ENCODE measurements around the gene JAG1.

The JAG1 gene

GRCh38 chr20:10652660-10653261, 21.0 kb downstream of the JAG1 start:
- DNase-seq (ENCODE audit: low read depth): no peak

GRCh38 chr20:10652185-10652584, 21.6 kb downstream of the JAG1 start:
- DNase-seq (ENCODE audit: low read depth): no peak

GRCh38 chr20:10651227-10651990, 22.4 kb downstream of the JAG1 start:
- DNase-seq (ENCODE audit: low read depth): no peak

GRCh38 chr20:10649797-10650160, 24.0 kb downstream of the JAG1 start:
- DNase-seq (ENCODE audit: low read depth): no peak

GRCh38 chr20:10649080-10649796, 24.6 kb downstream of the JAG1 start:
- no peak for DNase-seq (ENCODE audit: low read depth)

GRCh38 chr20:10648651-10649050, 25.1 kb downstream of the JAG1 start:
- DNase-seq (ENCODE audit: low read depth): no peak

GRCh38 chr20:10647909-10648308, 25.9 kb downstream of the JAG1 start:
- no peak for DNase-seq (ENCODE audit: low read depth)

GRCh38 chr20:10647471-10647870, 26.3 kb downstream of the JAG1 start:
- DNase-seq (ENCODE audit: low read depth): no peak

GRCh38 chr20:10646886-10647420, 26.8 kb downstream of the JAG1 start:
- no peak for DNase-seq (ENCODE audit: low read depth)

GRCh38 chr20:10646006-10646405, 27.8 kb downstream of the JAG1 start:
- DNase-seq (ENCODE audit: low read depth): no peak

GRCh38 chr20:10645205-10645570, 28.6 kb downstream of the JAG1 start:
- no peak for DNase-seq (ENCODE audit: low read depth)

- DNase-seq (ENCODE audit: low read depth): no peak
Measured at GRCh38 chr20:10644458-10645204, 29.2 kb downstream of the JAG1 start.

GRCh38 chr20:10643560-10643873, 30.3 kb downstream of the JAG1 start:
- no peak for DNase-seq (ENCODE audit: low read depth)

- no peak for DNase-seq (ENCODE audit: low read depth)
Measured at GRCh38 chr20:10642856-10643559, 30.8 kb downstream of the JAG1 start.

- DNase-seq (ENCODE audit: low read depth): no peak
Measured at GRCh38 chr20:10641893-10642292, 31.9 kb downstream of the JAG1 start.

- DNase-seq (ENCODE audit: low read depth): no peak
Measured at GRCh38 chr20:10641467-10641866, 32.3 kb downstream of the JAG1 start.

- DNase-seq (ENCODE audit: low read depth): no peak
Measured at GRCh38 chr20:10640897-10641296, 32.9 kb downstream of the JAG1 start.

- DNase-seq (ENCODE audit: low read depth): no peak
Measured at GRCh38 chr20:10639737-10640556, 33.9 kb downstream of the JAG1 start.

GRCh38 chr20:10639077-10639736, 34.6 kb downstream of the JAG1 start:
- no peak for DNase-seq (ENCODE audit: low read depth)

GRCh38 chr20:10637563-10637962, 36.2 kb downstream of the JAG1 start:
- no peak for DNase-seq (ENCODE audit: low read depth)

Measured in fibroblast of the conjunctiva (primary cell).